MM.1S (cell line): ENCODE data around the gene PGK2.
"Not testable (repeated sequence)": the region's sequence is repeated elsewhere in the genome, so short reads cannot be mapped to it uniquely, and the experiment has no call there.

Source experiments
- DNase-seq: peaks from one replicate; pipeline ENCODE4 v3.0.0-alpha.2; 2015
- H2AFZ ChIP-seq: fragments of 300-600 bp; sonication (generic); 2 replicates; pipeline ENCODE4 v1.6.0; 2016; ENCODE audit warnings: antibody characterized with exemption, low read length
- H3F3A ChIP-seq: fragments of 300-600 bp; sonication (generic); 2 replicates; pipeline ENCODE4 v1.6.1; 2016; ENCODE audit warnings: mild to moderate bottlenecking, antibody characterized with exemption, low read length, moderate library complexity, mixed read lengths; ENCODE audit not compliant: insufficient read depth
- H3K27ac ChIP-seq: fragments of 300-600 bp; sonication (generic); 2 replicates; pipeline ENCODE4 v1.5.1; 2016; ENCODE audit warnings: mild to moderate bottlenecking, low read length
- H3K27me3 ChIP-seq: fragments of 300-600 bp; sonication (generic); replicated peaks from 2 replicates; pipeline ENCODE4 v1.6.0; 2016; ENCODE audit warnings: low read length; ENCODE audit not compliant: insufficient read depth
- H3K36me3 ChIP-seq: fragments of 300-600 bp; sonication (generic); replicated peaks from 2 replicates; pipeline ENCODE4 v1.6.1; 2016; ENCODE audit warnings: mild to moderate bottlenecking, low read length, mixed read lengths; ENCODE audit not compliant: insufficient read depth
- H3K4me1 ChIP-seq: fragments of 300-600 bp; sonication (generic); 2 replicates; pipeline ENCODE4 v1.6.1; 2016; ENCODE audit warnings: low read length, mixed read lengths
- H3K4me2 ChIP-seq: fragments of 300-600 bp; sonication (generic); 2 replicates; pipeline ENCODE4 v1.6.0; 2016; ENCODE audit warnings: low read depth, low read length
- H3K4me3 ChIP-seq: fragments of 300-600 bp; sonication (generic); 2 replicates; pipeline ENCODE4 v1.5.1; 2016; ENCODE audit warnings: low read length, mixed read lengths
- H3K79me2 ChIP-seq: fragments of 300-600 bp; sonication (generic); 2 replicates; pipeline ENCODE4 v1.6.1; 2016; ENCODE audit warnings: mixed run types, low read length, mixed read lengths
- H3K9ac ChIP-seq: fragments of 300-600 bp; sonication (generic); 2 replicates; pipeline ENCODE4 v1.6.1; 2016; ENCODE audit warnings: low read length, mixed read lengths
- H3K9me2 ChIP-seq: fragments of 300-600 bp; sonication (generic); replicated peaks from 2 replicates; pipeline ENCODE4 v1.6.1; 2016; ENCODE audit warnings: mild to moderate bottlenecking, low read length, mixed read lengths; ENCODE audit not compliant: insufficient read depth
- H3K9me3 ChIP-seq: fragments of 300-600 bp; sonication (generic); replicated peaks from 2 replicates; pipeline ENCODE4 v1.6.1; 2016; ENCODE audit warnings: mild to moderate bottlenecking, low read length, mixed read lengths; ENCODE audit not compliant: insufficient read depth
- H4K20me1 ChIP-seq: fragments of 300-600 bp; sonication (generic); 2 replicates; pipeline ENCODE4 v1.6.1; 2016; ENCODE audit warnings: mild to moderate bottlenecking, low read length, moderate library complexity, mixed read lengths; ENCODE audit not compliant: insufficient read depth
- EZH2 ChIP-seq: fragments of 300-600 bp; sonication (generic); optimal IDR thresholded peaks from 2 replicates; pipeline ENCODE3; 2017; ENCODE audit warnings: low read depth, mild to moderate bottlenecking, antibody characterized with exemption, low read length, mixed read lengths
- EZH2phosphoT487 ChIP-seq: fragments of 300-600 bp; sonication (generic); IDR thresholded peaks from 2 replicates; pipeline ENCODE4 v1.6.1; 2018; ENCODE audit warnings: antibody characterized with exemption, low read length
- TF ChIP-seq, protein P1 (sequence below): fragments of 300-600 bp; sonication (generic); IDR thresholded peaks from 2 replicates; pipeline ENCODE4 v1.5.1; 2016; ENCODE audit warnings: antibody characterized with exemption, low read length, mixed read lengths

The PGK2 gene

DNA sequence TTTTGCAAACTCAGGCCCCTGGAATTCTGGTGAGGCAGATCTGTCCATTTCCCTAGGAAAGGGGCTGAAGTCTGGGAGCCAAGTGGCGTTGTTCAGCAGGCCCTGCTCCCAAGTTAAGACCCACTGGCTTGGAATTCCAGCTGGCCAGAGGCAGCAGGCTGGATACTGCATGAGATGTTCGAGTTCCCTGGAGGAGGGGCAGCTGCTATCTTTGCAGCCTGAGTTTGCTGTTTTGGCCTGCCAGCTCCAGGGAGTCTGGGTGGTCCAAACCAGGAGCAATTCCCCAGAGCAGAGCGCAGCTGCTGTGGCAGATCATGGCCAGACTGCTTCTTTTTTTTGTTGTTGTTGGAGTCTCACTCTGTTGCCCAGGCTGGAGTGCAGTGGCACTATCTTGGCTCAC lies 18.2 kb upstream of the PGK2 start:
- Histone ChIP-seq H3F3A (no peaks in the 10 kb centered on the region), H4K20me1 (no peaks in the 10 kb centered on the region), H3K4me3 (no peak overlapping the region), H3K9me3 (no peaks in the 10 kb centered on the region), H3K9ac (no peak overlapping the region), H3K36me3 (no peaks in the 10 kb centered on the region), H3K27ac (no peak overlapping the region), H3K4me1 (no peaks in the 10 kb centered on the region), H2AFZ (no peak overlapping the region), H3K27me3 (no peaks in the 10 kb centered on the region), H3K4me2 (no peak overlapping the region), H3K79me2 (no peaks in the 10 kb centered on the region), H3K9me2 (no peaks in the 10 kb centered on the region)
- no peak for DNase-seq
- no peak for TF ChIP-seq EZH2phosphoT487
- TF ChIP-seq, protein P1, sequence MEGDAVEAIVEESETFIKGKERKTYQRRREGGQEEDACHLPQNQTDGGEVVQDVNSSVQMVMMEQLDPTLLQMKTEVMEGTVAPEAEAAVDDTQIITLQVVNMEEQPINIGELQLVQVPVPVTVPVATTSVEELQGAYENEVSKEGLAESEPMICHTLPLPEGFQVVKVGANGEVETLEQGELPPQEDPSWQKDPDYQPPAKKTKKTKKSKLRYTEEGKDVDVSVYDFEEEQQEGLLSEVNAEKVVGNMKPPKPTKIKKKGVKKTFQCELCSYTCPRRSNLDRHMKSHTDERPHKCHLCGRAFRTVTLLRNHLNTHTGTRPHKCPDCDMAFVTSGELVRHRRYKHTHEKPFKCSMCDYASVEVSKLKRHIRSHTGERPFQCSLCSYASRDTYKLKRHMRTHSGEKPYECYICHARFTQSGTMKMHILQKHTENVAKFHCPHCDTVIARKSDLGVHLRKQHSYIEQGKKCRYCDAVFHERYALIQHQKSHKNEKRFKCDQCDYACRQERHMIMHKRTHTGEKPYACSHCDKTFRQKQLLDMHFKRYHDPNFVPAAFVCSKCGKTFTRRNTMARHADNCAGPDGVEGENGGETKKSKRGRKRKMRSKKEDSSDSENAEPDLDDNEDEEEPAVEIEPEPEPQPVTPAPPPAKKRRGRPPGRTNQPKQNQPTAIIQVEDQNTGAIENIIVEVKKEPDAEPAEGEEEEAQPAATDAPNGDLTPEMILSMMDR = no peak
- no peak for TF ChIP-seq EZH2

DNA sequence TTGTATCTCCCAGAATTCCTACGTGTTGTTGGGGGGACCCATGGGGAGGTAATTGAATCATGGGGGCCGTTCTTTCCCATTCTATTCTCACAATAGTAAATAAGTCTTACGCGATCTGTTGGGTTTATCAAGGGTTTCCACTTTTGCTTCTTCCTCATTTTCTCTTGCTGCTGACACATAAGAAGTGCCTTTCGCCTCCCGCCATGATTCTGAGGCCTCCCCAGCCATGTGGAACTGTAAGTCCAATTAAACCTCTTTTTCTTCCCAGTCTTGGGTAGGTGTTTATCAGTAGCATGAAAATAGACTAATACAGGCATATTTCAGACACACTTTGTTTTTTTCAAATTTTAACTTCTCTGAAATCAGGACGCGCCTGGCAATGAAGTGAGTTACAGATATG lies 14.4 kb upstream of the PGK2 start:
- H3K4me1 ChIP-seq = no peaks in the 10 kb centered on the region
- H3K4me2 ChIP-seq = no peak overlapping the region
- H3K9ac ChIP-seq = no peak overlapping the region
- H3K9me2 ChIP-seq = no peaks in the 10 kb centered on the region
- no peak overlapping the region for H3K4me3 ChIP-seq
- H3K27me3 ChIP-seq = no peaks in the 10 kb centered on the region
- H4K20me1 ChIP-seq = no peaks in the 10 kb centered on the region
- no peaks in the 10 kb centered on the region for H3K36me3 ChIP-seq
- TF ChIP-seq, protein P1 = no peak
- no peak overlapping the region for H2AFZ ChIP-seq
- H3K9me3 ChIP-seq = no peaks in the 10 kb centered on the region
- H3K27ac ChIP-seq = no peak overlapping the region
- H3K79me2 ChIP-seq = no peaks in the 10 kb centered on the region
- no peaks in the 10 kb centered on the region for H3F3A ChIP-seq
- no peak for DNase-seq

DNA sequence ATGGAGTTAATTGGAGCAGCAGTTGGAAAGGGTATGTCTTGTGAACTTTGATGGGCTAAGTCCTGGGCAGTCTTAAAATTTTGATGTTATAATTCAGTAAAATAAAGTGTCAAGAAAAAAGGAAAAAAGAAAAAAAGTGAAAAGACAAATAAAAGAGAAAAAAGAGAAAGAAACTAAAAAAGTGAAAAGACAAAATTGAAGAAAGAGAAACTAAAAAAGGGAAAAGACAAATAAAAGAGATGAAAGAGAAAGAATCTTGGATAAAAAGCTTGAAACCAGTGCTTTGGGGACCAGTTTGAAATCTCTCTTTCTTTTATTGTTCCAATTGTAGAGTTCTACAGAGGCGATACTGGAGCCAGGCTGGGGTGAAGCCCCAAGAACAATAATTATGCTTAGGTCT lies 12.0 kb upstream of the PGK2 start:
- H2AFZ ChIP-seq = no peak overlapping the region
- no peak overlapping the region for H3K4me3 ChIP-seq
- no peaks in the 10 kb centered on the region for H3K27me3 ChIP-seq
- H3K4me1 ChIP-seq = no peaks in the 10 kb centered on the region
- H4K20me1 ChIP-seq = no peaks in the 10 kb centered on the region
- no peak overlapping the region for H3K4me2 ChIP-seq
- H3K79me2 ChIP-seq = no peaks in the 10 kb centered on the region
- H3K36me3 ChIP-seq = no peaks in the 10 kb centered on the region
- no peaks in the 10 kb centered on the region for H3F3A ChIP-seq
- no peak overlapping the region for H3K27ac ChIP-seq
- no peaks in the 10 kb centered on the region for H3K9me2 ChIP-seq
- no peak overlapping the region for H3K9ac ChIP-seq
- DNase-seq = no peak
- TF ChIP-seq, protein P1 = no peak
- TF ChIP-seq EZH2 (no peak), EZH2phosphoT487 (no peak)
- no peaks in the 10 kb centered on the region for H3K9me3 ChIP-seq

DNA sequence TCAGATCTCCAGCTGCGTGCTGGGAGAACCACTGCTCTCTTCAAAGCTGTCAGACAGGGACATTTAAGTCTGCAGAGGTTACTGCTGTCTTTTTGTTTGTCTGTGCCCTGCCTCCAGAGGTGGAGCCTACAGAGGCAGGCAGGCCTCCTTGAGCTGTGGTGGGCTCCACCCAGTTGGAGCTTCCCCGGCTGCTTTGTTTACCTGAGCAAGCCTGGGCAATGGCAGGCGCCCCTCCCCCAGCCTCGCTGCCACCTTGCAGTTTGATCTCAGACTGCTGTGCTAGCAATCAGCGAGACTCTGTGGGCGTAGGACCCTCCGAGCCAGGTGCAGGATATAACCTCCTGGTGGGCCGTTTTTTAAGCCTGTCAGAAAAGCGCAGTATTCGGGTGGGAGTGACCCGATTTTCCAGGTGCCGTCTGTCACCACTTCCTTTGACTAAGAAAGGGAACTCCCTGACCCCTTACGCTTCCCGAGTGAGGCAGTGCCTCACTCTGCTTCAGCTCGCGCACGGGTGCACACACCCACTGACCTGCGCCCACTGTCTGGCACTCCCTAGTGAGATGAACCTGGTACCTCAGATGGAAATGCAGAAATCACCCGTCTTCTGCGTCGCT lies 9.9 kb upstream of the PGK2 start:
- not testable (repeated sequence) for H3K79me2 ChIP-seq, H3K36me3 ChIP-seq, H3F3A ChIP-seq, H3K4me2 ChIP-seq, H3K9ac ChIP-seq, H3K4me3 ChIP-seq, H3K27me3 ChIP-seq, H3K9me2 ChIP-seq, H4K20me1 ChIP-seq, H3K27ac ChIP-seq, DNase-seq, H2AFZ ChIP-seq, H3K9me3 ChIP-seq, H3K4me1 ChIP-seq
